Loucy (cell line): ENCODE measurements around the gene BAIAP3.

Experiments used
- H2AFZ ChIP-seq: fragments of 200-600 bp; sonication (generic); 2 replicates; pipeline ENCODE4 v1.6.0; 2016; ENCODE audit warnings: antibody characterized with exemption, mild to moderate bottlenecking, low read length, moderate library complexity
- H3F3A ChIP-seq: fragments of 200-600 bp; 2 replicates; pipeline ENCODE4 v1.6.0; 2016; ENCODE audit warnings: antibody characterized with exemption, low read depth, mild to moderate bottlenecking
- H3K27me3 ChIP-seq: fragments of 200-600 bp; sonication (generic); 2 replicates; pipeline ENCODE4 v1.6.1; 2014; ENCODE audit warnings: low read length, mild to moderate bottlenecking; ENCODE audit not compliant: insufficient read depth, poor library complexity, severe bottlenecking
- H3K36me3 ChIP-seq: fragments of 200-600 bp; sonication (generic); 2 replicates; pipeline ENCODE4 v1.6.1; 2016; ENCODE audit warnings: low read length; ENCODE audit not compliant: insufficient read depth
- H3K4me1 ChIP-seq: fragments of 200-600 bp; sonication (generic); 2 replicates; pipeline ENCODE4 v1.5.1; 2014; ENCODE audit warnings: low read length, mild to moderate bottlenecking; ENCODE audit not compliant: insufficient read depth, poor library complexity, severe bottlenecking
- H3K4me2 ChIP-seq: fragments of 200-600 bp; sonication (generic); 2 replicates; pipeline ENCODE4 v1.6.0; 2014; ENCODE audit warnings: antibody characterized with exemption, low read length, low read depth, mild to moderate bottlenecking; ENCODE audit not compliant: poor library complexity, severe bottlenecking
- H3K4me3 ChIP-seq: fragments of 200-600 bp; sonication (generic); 2 replicates; pipeline ENCODE4 v1.5.1; 2014; ENCODE audit warnings: low read length, mild to moderate bottlenecking, mixed read lengths; ENCODE audit not compliant: poor library complexity, severe bottlenecking
- H3K79me2 ChIP-seq: fragments of 200-600 bp; sonication (generic); 2 replicates; pipeline ENCODE4 v1.6.1; 2014; ENCODE audit warnings: low read length; ENCODE audit not compliant: insufficient read depth
- H3K9ac ChIP-seq: fragments of 200-600 bp; sonication (generic); 2 replicates; pipeline ENCODE4 v1.6.0; 2014; ENCODE audit warnings: mild to moderate bottlenecking, low read depth, low read length, moderate library complexity; ENCODE audit not compliant: poor library complexity, severe bottlenecking
- H3K9me2 ChIP-seq: fragments of 200-600 bp; sonication (generic); replicated peaks from 2 replicates; pipeline ENCODE4 v1.6.1; 2016; ENCODE audit warnings: low read depth, low read length, mixed read lengths
- H3K9me3 ChIP-seq: fragments of 200-600 bp; sonication (generic); 2 replicates; pipeline ENCODE4 v1.6.1; 2014; ENCODE audit warnings: mild to moderate bottlenecking, antibody characterized with exemption, low read length, low read depth; ENCODE audit not compliant: insufficient read depth
- H4K20me1 ChIP-seq: fragments of 200-600 bp; sonication (generic); 2 replicates; pipeline ENCODE4 v1.6.0; 2014; ENCODE audit warnings: antibody characterized with exemption, low read length, mild to moderate bottlenecking; ENCODE audit not compliant: insufficient read depth, poor library complexity, severe bottlenecking
- EZH2phosphoT487 ChIP-seq: fragments of 200-600 bp; IDR thresholded peaks from 2 replicates; pipeline ENCODE4 v1.6.1; 2018; ENCODE audit warnings: antibody characterized with exemption, mild to moderate bottlenecking, moderate library complexity, borderline replicate concordance
- TF ChIP-seq, protein P1 (sequence below): fragments of 200-600 bp; sonication (generic); conservative IDR thresholded peaks from 2 replicates; pipeline ENCODE4 v1.5.1; 2014; ENCODE audit warnings: mild to moderate bottlenecking, antibody characterized with exemption, low read length

BAIAP3 gene, protein sequence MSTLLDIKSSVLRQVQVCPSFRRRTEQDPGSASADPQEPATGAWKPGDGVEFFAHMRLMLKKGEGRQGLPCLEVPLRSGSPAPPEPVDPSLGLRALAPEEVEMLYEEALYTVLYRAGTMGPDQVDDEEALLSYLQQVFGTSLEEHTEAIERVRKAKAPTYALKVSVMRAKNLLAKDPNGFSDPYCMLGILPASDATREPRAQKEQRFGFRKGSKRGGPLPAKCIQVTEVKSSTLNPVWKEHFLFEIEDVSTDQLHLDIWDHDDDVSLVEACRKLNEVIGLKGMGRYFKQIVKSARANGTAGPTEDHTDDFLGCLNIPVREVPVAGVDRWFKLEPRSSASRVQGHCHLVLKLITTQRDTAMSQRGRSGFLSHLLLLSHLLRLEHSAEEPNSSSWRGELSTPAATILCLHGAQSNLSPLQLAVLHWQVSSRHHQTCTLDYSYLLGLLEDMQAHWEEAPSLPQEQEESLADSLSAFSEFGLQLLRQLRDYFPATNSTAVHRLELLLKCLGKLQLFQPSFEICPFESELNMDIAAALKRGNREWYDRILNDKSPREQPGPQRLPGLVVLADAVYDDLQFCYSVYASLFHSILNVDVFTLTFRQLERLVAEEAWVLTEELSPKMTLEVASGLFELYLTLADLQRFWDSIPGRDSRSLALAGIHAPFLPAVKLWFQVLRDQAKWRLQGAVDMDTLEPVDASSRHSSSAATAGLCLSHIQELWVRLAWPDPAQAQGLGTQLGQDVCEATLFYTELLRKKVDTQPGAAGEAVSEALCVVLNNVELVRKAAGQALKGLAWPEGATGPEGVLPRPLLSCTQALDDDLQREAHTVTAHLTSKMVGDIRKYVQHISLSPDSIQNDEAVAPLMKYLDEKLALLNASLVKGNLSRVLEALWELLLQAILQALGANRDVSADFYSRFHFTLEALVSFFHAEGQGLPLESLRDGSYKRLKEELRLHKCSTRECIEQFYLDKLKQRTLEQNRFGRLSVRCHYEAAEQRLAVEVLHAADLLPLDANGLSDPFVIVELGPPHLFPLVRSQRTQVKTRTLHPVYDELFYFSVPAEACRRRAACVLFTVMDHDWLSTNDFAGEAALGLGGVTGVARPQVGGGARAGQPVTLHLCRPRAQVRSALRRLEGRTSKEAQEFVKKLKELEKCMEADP

DNA sequence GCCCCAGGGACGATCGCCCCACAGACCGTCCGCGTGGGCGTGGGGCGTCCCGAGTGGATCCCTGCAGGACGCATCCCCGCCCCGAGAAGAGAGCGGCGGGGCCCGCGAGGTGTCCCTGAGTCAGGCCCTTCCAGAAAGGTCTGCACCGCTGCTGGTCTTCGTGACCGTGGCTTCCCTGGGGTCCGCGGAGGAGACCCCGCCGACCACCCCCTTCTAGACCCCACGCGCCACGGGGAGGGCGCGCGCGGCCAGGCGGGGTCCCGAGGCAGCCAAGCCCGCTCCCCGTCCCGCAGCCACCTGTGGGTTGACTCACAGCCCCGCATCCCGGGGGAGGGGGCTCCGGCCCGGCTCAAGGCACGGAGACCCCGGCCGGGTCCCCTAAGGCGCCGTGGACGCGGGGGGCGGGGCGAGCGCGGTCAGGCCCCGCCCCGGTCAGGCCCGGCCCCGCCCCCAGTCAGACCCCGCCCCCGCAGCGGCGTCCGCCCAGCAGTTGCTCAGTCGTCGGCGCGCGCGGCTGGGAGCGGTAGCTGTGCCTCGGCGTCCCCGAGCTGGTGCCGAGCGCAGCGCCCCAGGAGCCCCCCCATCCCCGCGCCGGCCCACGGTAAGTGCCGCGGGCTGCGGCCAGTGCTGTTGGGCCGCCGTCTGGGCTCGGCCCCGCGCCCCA lies at the start of gene BAIAP3:
Gene BAIAP3 (plus strand): TSS at position 497 of the 664 bp plus-strand sequence. CDS start 4,905 bp downstream, outside the sequence.
- no peaks in the 10 kb centered on the region for H3K9me2 ChIP-seq
- H2AFZ ChIP-seq, result no peak within 1 kb of the TSS
- TF ChIP-seq, protein P1, sequence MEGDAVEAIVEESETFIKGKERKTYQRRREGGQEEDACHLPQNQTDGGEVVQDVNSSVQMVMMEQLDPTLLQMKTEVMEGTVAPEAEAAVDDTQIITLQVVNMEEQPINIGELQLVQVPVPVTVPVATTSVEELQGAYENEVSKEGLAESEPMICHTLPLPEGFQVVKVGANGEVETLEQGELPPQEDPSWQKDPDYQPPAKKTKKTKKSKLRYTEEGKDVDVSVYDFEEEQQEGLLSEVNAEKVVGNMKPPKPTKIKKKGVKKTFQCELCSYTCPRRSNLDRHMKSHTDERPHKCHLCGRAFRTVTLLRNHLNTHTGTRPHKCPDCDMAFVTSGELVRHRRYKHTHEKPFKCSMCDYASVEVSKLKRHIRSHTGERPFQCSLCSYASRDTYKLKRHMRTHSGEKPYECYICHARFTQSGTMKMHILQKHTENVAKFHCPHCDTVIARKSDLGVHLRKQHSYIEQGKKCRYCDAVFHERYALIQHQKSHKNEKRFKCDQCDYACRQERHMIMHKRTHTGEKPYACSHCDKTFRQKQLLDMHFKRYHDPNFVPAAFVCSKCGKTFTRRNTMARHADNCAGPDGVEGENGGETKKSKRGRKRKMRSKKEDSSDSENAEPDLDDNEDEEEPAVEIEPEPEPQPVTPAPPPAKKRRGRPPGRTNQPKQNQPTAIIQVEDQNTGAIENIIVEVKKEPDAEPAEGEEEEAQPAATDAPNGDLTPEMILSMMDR, result no peak
- TF ChIP-seq EZH2phosphoT487, result no peak
- H3K79me2 ChIP-seq, result no peaks in the 10 kb centered on the region
- no peaks in the 10 kb centered on the region for H4K20me1 ChIP-seq
- no peaks in the 10 kb centered on the region for H3K27me3 ChIP-seq
- H3K4me1 ChIP-seq, result no peaks in the 10 kb centered on the region
- H3F3A ChIP-seq, result no peaks in the 10 kb centered on the region
- H3K9ac ChIP-seq, result no peak within 1 kb of the TSS
- H3K36me3 ChIP-seq, result no peaks in the 10 kb centered on the region
- no peaks in the 10 kb centered on the region for H3K9me3 ChIP-seq
- H3K4me3 ChIP-seq, result no peak within 1 kb of the TSS
- H3K4me2 ChIP-seq, result no peak within 1 kb of the TSS

DNA sequence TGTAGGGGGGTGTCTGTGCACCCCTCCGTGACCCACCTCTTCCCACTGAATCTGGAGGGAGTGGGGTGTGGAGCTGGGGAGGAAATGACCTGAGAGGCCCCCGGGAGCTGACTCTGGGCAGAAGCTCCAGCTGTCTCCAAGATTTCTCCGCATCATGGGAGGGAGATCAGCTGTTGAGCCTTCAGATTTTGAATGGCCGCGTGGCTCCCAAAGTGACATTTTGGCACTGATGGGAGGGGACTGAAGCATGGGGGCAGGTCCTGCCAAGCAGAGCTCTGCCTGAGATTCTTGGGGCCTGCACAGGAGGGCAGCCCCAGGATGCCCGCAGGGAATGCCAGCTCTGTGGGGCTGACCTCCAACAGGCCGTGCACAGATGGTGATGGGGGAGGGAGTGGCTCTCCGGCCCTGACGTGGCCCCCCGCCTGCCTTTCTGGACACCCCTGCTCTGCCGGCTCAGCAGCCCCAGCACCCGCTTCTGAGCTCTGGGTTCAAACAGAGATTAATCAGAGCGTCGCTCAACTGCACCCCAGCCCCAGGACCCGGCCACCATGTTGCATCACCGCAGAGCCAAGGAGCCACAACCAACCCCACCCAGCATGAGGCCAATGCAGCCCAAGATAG lies 49.3 kb upstream of the BAIAP3 start:
- no peaks in the 10 kb centered on the region for H3K27me3 ChIP-seq
- H3K4me1 ChIP-seq, result no peaks in the 10 kb centered on the region
- H4K20me1 ChIP-seq, result no peaks in the 10 kb centered on the region
- no peak overlapping the region for H3K9ac ChIP-seq
- no peaks in the 10 kb centered on the region for H3K79me2 ChIP-seq
- no peaks in the 10 kb centered on the region for H3K9me3 ChIP-seq
- no peak overlapping the region for H3K4me2 ChIP-seq
- TF ChIP-seq, protein P1, result no peak
- no peak for TF ChIP-seq EZH2phosphoT487
- no peaks in the 10 kb centered on the region for H3F3A ChIP-seq
- H3K4me3 ChIP-seq, result no peak overlapping the region
- no peak overlapping the region for H2AFZ ChIP-seq
- no peaks in the 10 kb centered on the region for H3K36me3 ChIP-seq
- H3K9me2 ChIP-seq, result no peaks in the 10 kb centered on the region
